GM12801 (cell line): ENCODE data around the gene BCAN.

Experiments used
- TF ChIP-seq, protein P1 (sequence below): IDR thresholded peaks from one replicate; pipeline ENCODE4 v1.5.1; 2011; ENCODE audit warnings: control low read depth; ENCODE audit not compliant: insufficient read length; ENCODE audit errors: extremely low read depth

Gene BCAN

GRCh38 chr1:156666862-156667609 is 25.1 kb downstream of the BCAN start:
- TF ChIP-seq, protein P1, sequence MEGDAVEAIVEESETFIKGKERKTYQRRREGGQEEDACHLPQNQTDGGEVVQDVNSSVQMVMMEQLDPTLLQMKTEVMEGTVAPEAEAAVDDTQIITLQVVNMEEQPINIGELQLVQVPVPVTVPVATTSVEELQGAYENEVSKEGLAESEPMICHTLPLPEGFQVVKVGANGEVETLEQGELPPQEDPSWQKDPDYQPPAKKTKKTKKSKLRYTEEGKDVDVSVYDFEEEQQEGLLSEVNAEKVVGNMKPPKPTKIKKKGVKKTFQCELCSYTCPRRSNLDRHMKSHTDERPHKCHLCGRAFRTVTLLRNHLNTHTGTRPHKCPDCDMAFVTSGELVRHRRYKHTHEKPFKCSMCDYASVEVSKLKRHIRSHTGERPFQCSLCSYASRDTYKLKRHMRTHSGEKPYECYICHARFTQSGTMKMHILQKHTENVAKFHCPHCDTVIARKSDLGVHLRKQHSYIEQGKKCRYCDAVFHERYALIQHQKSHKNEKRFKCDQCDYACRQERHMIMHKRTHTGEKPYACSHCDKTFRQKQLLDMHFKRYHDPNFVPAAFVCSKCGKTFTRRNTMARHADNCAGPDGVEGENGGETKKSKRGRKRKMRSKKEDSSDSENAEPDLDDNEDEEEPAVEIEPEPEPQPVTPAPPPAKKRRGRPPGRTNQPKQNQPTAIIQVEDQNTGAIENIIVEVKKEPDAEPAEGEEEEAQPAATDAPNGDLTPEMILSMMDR = no peak

- TF ChIP-seq, protein P1 = no peak
Measured at GRCh38 chr1:156667610-156667967, 25.7 kb downstream of the BCAN start.

DNA sequence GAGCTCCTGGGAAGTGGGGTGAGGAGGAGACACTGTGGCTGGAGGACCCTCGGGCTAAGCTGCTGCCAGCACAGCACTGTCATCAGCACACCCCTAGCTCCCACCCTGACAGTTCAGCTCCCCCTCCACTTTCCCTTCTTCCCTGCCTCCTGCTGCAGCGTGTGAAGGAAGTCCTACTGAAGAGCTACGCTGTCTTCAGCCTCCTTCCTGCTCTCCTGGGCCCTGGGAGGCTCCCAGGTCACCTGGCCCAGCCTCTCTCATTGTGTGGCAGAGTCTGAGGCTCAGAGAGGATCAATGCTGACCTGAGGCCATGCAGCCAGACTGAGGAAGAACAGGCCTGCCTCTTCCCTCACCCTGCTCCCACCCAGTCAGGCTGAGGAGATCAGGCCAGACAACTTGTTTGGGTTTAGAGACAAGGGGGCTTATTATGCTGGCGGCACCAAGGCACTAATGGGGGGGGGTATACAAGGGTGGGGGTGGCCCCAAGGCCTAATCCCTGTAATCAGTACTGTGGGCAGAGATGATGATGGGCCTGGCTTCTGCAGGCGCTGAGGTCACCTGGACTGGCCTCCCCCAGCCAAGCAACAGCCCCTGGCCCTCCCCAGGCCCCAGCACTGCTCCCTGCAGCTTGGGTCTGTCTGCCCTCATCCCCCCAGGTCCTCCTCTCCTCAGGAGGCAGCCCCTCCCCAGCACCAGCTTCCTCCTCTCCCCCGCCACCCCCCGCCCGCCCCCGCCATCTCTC is 26.2 kb downstream of the BCAN start:
- TF ChIP-seq, protein P1 = no peak

- TF ChIP-seq, protein P1 = no peak
Measured at GRCh38 chr1:156668801-156669637, 27.1 kb downstream of the BCAN start.

DNA sequence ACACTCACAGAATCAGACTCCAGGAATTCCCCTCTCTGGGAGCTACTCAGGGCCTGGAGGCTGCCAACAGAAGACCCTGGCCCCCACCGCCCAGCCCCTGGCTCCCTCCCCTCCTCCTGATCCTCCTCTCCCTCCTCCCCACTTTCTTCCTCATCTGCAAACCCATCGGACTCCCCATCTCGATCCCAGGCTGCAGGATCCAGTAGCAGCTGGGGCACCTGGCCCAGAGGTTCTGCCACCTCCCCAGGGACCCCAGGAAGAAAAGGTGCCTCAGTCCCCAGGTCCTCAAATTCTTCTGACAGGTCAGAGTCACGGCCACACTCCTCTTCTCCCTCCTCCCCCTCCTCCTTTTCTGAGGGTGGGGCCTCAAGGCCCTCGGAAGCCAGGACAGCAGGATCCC is 27.9 kb downstream of the BCAN start:
- TF ChIP-seq, protein P1 = no peak

DNA sequence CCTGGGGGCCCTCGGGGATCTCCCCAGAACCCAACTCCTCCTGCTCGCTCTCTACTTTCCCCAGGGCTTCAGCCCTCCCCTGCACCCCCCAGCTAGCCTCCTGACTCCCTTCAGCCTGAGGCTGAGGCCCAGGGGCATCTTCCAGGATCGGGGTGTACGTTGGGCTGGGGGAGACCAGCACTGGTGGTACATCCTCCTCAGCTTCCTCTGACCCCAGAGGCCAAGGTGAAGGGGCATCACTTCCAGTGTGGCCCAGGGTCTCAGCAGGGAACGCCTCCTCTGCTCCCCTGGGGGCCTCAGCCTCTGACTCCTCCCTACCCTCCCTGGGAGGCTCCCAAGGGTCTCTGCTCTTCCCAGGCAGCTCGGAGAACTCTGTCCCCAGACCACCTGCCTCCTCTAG is 28.4 kb downstream of the BCAN start:
- TF ChIP-seq, protein P1 = no peak

GRCh38 chr1:156670791-156671190 is 28.9 kb downstream of the BCAN start:
- TF ChIP-seq, protein P1 = no peak
